Gastroesophageal sphincter (tissue), 4 donors: Measurements from ENCODE around the gene SPART. TPM values are rescaled to one million over a fixed set of nuclear protein-coding genes. Genes with fewer than 3 reads are reported as not detected.
"Not testable (repeated sequence)": the region's sequence is repeated elsewhere in the genome, so short reads cannot be mapped to it uniquely, and the experiment has no call there.

ENCODE experiments used
- ATAC-seq: fragments of 150-250 bp; one replicate; pipeline ENCODE4 v1.9.1; 2016; ENCODE audit warnings: mild to moderate bottlenecking, moderate library complexity
- H3K27ac ChIP-seq, 4 donors: fragments of 200-600 bp; sonication (generic) in 3 of 4; 1 replicate in 3 of 4; 2 replicates in 1 of 4; pipeline ENCODE4 v1.5.1; 2016 to 2019
- H3K27me3 ChIP-seq: fragments of 200-600 bp; sonication (generic); one replicate; pipeline ENCODE4 v1.5.1; 2019
- H3K36me3 ChIP-seq, 2 donors: fragments of 200-600 bp; sonication (generic); one replicate each; pipeline ENCODE4 v1.5.1; 2019; ENCODE audit warnings: control low read depth in 1 of 2
- H3K4me1 ChIP-seq, 3 donors: fragments of 200-600 bp; sonication (generic); 1 replicate in 2 of 3; 2 replicates in 1 of 3; pipeline ENCODE4 v1.5.1; 2016 to 2019; ENCODE audit warnings: control low read depth in 2 of 3
- H3K4me3 ChIP-seq, 2 donors: fragments of 200-600 bp; sonication (generic); one replicate each; pipeline ENCODE4 v1.5.1; 2019; ENCODE audit warnings: mild to moderate bottlenecking in 1 of 2, moderate library complexity in 1 of 2
- H3K9me3 ChIP-seq, 3 donors: fragments of 200-600 bp; sonication (generic); one replicate each; pipeline ENCODE4 v1.5.1; 2017 to 2019; ENCODE audit warnings: control low read depth in 2 of 3
- EP300 ChIP-seq: sonication (generic); formaldehyde crosslinking; IDR thresholded peaks from one replicate; pipeline ENCODE4 v1.6.1; 2017; ENCODE audit warnings: antibody characterized with exemption, mild to moderate bottlenecking
- POLR2A ChIP-seq, 2 donors: fragments of 450-650 bp; IDR thresholded peaks; one replicate each; pipeline ENCODE4 v1.6.1; 2017; ENCODE audit warnings: antibody characterized with exemption in 2 of 2, mild to moderate bottlenecking in 2 of 2, moderate library complexity in 1 of 2
- POLR2AphosphoS5 ChIP-seq: sonication (generic); formaldehyde crosslinking; IDR thresholded peaks from one replicate; pipeline ENCODE4 v1.6.1; 2017; ENCODE audit warnings: antibody characterized with exemption
- WGBS, 2 donors: methylation state at CpG; one replicate each; pipeline ENCODE4 v1.1.5; 2018; ENCODE audit warnings: low coverage in 1 of 2; 5-methylcytosine and 5-hydroxymethylcytosine counted together
- total RNA-seq, 4 donors: library from RNA; depleted of rRNA; stranded (reverse); fragments of >200 nt; gene quantifications; one replicate each; pipeline ENCODE4 v1.1.0, GENCODE V29; 2016
- TF ChIP-seq, protein P1 (sequence below), 4 experiments: fragments of 200-600 bp in 2 of 4; fragments of 450-650 bp in 2 of 4; sonication (generic) in 1 of 4; IDR thresholded peaks; one replicate each; pipeline ENCODE4 v1.5.1; 2017 to 2019; ENCODE audit warnings: antibody characterized with exemption in 4 of 4, mild to moderate bottlenecking in 2 of 4, moderate library complexity in 2 of 4

The SPART gene
- total RNA-seq, 4 donors from 2014 or later = 113 to 173 (median 128) TPM

DNA sequence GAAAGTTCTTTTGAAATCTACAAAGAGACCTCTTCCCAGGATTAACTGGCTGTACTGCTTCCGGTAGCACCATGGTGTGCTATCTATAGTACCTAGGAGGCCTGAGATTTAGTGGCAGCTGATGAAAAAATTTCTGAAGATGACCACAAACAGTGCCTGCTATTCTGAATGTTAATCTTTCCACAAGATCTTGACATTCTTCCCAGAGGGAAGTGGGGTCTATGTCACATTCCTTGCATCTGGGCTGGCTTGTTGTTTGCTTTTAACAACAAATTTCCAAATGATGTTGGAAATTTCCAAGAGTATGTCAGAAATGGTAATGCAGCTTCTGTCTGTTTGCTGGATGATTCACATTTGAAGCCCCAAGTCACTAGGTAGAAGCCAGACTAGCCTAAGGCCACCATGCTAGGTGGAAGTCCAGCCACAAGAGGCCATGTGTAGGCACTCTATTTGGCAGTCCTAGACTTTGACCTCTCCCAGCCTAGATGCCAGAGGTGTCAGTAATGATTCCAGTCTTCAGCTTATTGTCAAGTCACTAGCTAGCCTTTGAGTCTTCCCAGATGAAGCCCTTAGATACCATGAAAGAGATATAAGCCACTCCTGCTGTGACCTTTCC is 22.1 kb downstream of the SPART start:
- H3K27ac ChIP-seq = no peak overlapping the region
- H3K4me3 ChIP-seq = no peak overlapping the region
- ATAC-seq = no peak
- no peak for TF ChIP-seq EP300
- no peak for TF ChIP-seq POLR2A (IDR thresholded peaks at IDR 0.05)
- TF ChIP-seq, protein P1, sequence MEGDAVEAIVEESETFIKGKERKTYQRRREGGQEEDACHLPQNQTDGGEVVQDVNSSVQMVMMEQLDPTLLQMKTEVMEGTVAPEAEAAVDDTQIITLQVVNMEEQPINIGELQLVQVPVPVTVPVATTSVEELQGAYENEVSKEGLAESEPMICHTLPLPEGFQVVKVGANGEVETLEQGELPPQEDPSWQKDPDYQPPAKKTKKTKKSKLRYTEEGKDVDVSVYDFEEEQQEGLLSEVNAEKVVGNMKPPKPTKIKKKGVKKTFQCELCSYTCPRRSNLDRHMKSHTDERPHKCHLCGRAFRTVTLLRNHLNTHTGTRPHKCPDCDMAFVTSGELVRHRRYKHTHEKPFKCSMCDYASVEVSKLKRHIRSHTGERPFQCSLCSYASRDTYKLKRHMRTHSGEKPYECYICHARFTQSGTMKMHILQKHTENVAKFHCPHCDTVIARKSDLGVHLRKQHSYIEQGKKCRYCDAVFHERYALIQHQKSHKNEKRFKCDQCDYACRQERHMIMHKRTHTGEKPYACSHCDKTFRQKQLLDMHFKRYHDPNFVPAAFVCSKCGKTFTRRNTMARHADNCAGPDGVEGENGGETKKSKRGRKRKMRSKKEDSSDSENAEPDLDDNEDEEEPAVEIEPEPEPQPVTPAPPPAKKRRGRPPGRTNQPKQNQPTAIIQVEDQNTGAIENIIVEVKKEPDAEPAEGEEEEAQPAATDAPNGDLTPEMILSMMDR (IDR thresholded peaks at IDR 0.05) = no peak
- TF ChIP-seq POLR2AphosphoS5 = no peak
- no peaks in the 10 kb centered on the region for H3K27me3 ChIP-seq
- peaks cover 9 to 84% of the 10 kb centered on the region in 2 donors for H3K36me3 ChIP-seq
- 92 to 100% methylated on average over 1 of the region's 1 CpG for WGBS, 2 donors
- H3K4me1 ChIP-seq = peaks cover 0 to 9% (median 0%) of the 10 kb centered on the region in 3 donors
- H3K9me3 ChIP-seq = no peaks in the 10 kb centered on the region

DNA sequence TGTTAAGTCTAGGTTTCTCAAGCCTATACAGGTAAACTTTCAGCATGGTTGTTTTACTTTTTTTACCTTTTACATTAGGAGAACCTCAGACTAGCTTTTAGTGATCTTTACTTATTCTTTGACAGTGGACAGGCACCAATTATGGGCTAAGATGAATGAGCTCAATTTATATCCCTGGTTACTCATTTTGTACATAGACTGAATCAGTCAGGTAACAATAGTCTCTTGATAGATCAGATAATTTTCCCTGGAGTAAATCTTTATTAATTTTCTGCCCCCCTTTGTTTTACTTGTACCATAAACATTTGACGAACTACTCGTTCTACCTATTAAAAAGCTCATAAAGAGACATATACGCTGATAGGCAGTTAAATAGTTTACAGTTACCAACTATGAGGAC is 22.8 kb downstream of the SPART start:
- Histone ChIP-seq H3K36me3 (peaks cover 6 to 77% of the 10 kb centered on the region in 2 donors), H3K27ac (no peak overlapping the region)
- no peak for ATAC-seq

DNA sequence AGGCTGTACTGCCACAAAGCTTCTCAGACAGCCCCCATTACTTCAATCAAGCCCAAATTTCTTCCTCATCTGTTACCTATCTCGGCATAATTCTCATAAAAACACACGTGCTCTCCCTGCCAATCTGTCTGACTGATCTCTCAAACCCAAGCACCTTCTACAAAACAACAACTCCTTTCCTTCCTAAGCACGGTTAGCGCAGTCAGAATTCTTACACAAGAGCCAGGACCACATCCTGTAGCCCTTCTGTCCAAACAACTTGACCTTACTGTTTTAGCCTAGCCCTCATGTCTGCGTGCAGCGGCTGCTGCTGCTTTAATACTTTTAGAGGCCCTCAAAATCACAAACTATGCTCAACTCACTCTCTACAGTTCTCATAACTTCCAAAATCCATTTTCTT is 26.4 kb downstream of the SPART start:
- not testable (repeated sequence) for H3K27me3 ChIP-seq, H3K9me3 ChIP-seq, H3K4me3 ChIP-seq, H3K27ac ChIP-seq, ATAC-seq, H3K4me1 ChIP-seq
- 62 to 93% methylated on average over 3 to 6 of the region's 6 CpGs for WGBS, 2 donors
- peaks cover 6 to 45% of the 10 kb centered on the region in 2 donors for H3K36me3 ChIP-seq

More for the DNA sequence above, 22.8 kb downstream of the SPART start:
- Histone ChIP-seq H3K4me3 (no peak overlapping the region), H3K9me3 (no peaks in the 10 kb centered on the region), H3K27me3 (no peaks in the 10 kb centered on the region), H3K4me1 (peaks cover 0 to 3% (median 0%) of the 10 kb centered on the region in 3 donors)
- 89 to 93% methylated on average over 3 of the region's 3 CpGs for WGBS, 2 donors
- TF ChIP-seq EP300 (no peak), POLR2AphosphoS5 (no peak), POLR2A (IDR thresholded peaks at IDR 0.05) (no peak)
- TF ChIP-seq, protein P1 (IDR thresholded peaks at IDR 0.05) = no peak

DNA sequence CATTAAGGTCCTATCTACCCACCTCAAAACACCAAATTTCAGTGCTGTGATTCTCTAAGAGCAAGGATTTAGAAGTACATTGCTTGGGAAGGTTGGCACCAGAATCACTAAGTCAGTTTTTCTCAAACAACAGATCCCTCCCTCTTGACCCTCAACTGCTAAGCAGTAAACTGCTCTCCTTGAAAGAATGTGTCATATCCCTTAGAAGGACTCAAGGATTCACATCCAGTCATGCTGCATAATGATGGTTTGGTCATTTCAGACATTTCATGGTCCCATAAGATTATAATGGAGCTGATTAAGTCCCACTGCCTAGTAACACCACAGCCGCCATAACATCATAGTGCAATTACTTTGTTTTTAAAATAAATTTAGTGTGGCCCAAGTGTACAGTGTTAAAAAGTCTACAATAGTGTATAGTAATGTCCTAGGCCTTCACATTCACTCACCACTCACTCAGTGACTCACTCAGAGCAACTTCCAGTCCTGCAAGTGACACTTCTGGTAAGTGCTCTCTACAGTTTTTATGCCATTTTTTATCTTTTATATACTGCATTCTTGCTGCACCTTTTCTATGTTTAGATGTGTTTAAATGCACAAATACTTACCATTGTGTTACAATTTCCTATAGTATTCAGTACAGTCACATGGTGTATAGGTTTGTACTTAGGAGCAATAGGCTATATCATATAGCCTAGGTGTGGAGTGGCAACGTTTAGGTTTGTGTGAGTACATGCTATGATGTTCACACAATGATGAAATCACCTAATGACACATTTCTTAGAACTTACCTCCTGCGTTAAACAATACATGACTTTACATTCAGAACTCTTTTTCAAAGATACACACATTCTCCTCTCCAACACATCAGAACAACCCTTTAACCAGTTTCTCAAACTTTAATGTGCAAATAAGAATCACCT is 32.9 kb downstream of the SPART start:
- Histone ChIP-seq H3K27me3 (no peaks in the 10 kb centered on the region), H3K9me3 (no peaks in the 10 kb centered on the region), H3K4me1 (no peaks in the 10 kb centered on the region), H3K27ac (no peak overlapping the region), H3K36me3 (peaks cover 4 to 65% of the 10 kb centered on the region in 2 donors), H3K4me3 (no peak overlapping the region)
- TF ChIP-seq, protein P1 (IDR thresholded peaks at IDR 0.05) = no peak
- TF ChIP-seq POLR2AphosphoS5 (no peak), POLR2A (IDR thresholded peaks at IDR 0.05) (no peak), EP300 (no peak)
- 63 to 70% methylated on average over 3 of the region's 3 CpGs for WGBS, 2 donors
- no peak for ATAC-seq

DNA sequence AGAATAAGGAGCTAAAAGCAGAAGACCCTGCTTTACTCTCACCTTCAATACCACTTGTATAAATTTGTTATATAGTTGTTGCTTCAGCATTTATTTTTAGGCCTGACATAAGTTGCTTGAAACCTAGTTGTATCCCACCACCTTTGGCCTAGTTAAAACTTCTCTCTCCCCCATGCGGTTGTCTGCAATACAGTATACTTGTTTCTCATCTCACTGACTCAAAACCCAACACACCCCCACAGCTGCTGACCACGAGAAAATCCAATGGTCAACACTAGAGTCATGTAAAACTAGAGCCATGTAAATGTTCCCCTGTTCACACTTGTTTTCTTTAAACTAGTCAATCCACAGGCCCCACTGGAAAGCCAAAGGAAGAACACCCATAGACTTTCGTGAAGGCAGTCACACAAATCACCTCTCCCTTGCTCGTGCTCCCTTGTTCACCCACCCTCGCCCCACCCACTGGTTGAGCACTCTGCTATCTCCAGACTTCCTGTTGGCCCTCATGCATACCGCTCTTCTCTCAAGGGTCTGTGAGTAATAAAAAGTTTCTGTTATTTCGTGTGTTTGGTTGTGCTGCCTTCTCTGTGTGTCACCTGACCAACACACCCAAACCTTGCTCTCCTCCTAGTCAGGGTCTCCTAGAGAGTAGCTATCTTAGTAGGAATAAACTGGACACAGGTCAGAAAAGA is 35.6 kb downstream of the SPART start:
- H3K4me3 ChIP-seq = no peak overlapping the region
- H3K36me3 ChIP-seq = peaks cover 4 to 72% of the 10 kb centered on the region in 2 donors
- ATAC-seq = no peak
- H3K27ac ChIP-seq = no peak overlapping the region
- no peaks in the 10 kb centered on the region for H3K9me3 ChIP-seq
- H3K27me3 ChIP-seq = no peaks in the 10 kb centered on the region
- TF ChIP-seq, protein P1 (IDR thresholded peaks at IDR 0.05) = no peak
- TF ChIP-seq POLR2A (IDR thresholded peaks at IDR 0.05) = no peak
- no peak for TF ChIP-seq EP300
- TF ChIP-seq POLR2AphosphoS5 = no peak
- H3K4me1 ChIP-seq = no peaks in the 10 kb centered on the region
- WGBS, 2 donors = 95 to 100% methylated on average over 4 to 7 of the region's 7 CpGs
